ENCODE data around the gene FYN.

- no peak for TF ChIP-seq CTCF (conservative IDR thresholded peaks at IDR 0.05; ENCODE audit: low read depth, low read length)
- no peak for TF ChIP-seq EZH2 (IDR thresholded peaks at IDR 0.05; ENCODE audit: borderline replicate concordance, low read depth, low read length, poor library complexity, severe bottlenecking)
Measured at GRCh38 chr6:111916747-111917146, 43.5 kb upstream of the FYN start.
